GM21390 (cell line): ENCODE results near the gene HDAC4.
A peak's percentile ranks its signal among the peaks of the same experiment; 100 is the strongest.
"Not testable (repeated sequence)": the region's sequence is repeated elsewhere in the genome, so short reads cannot be mapped to it uniquely, and the experiment has no call there.

ENCODE experiments used
- ATAC-seq: cut with Tn5 transposase; IDR thresholded peaks from one replicate; pipeline ENCODE4 v1.9.1; 2021; ENCODE audit not compliant: unreplicated experiment

Gene HDAC4

GRCh38 chr2:239285071-239285931 lies 115.5 kb downstream of the HDAC4 start:
- ATAC-seq: no peak

- no peak for ATAC-seq
Observed at GRCh38 chr2:239283961-239284795, 116.6 kb downstream of the HDAC4 start.

GRCh38 chr2:239283288-239283945 lies 117.4 kb downstream of the HDAC4 start:
- no peak for ATAC-seq

- no peak for ATAC-seq
Observed at GRCh38 chr2:239282448-239283287, 118.2 kb downstream of the HDAC4 start.

- ATAC-seq: not testable (repeated sequence)
Observed at GRCh38 chr2:239280296-239281017, 120.4 kb downstream of the HDAC4 start.

GRCh38 chr2:239279508-239280295 lies 121.1 kb downstream of the HDAC4 start:
- no peak for ATAC-seq

GRCh38 chr2:239278941-239279365 lies 121.9 kb downstream of the HDAC4 start:
- ATAC-seq: no peak

- no peak for ATAC-seq
Observed at GRCh38 chr2:239278361-239278760, 122.5 kb downstream of the HDAC4 start.

- no peak for ATAC-seq
Observed at GRCh38 chr2:239277401-239278085, 123.3 kb downstream of the HDAC4 start.

- ATAC-seq: no peak
Observed at GRCh38 chr2:239276851-239277250, 124.0 kb downstream of the HDAC4 start.

GRCh38 chr2:239275847-239276831 lies 124.7 kb downstream of the HDAC4 start:
- ATAC-seq: no peak

- peak; percentile 77 for ATAC-seq
Observed at GRCh38 chr2:239275044-239275685, 125.7 kb downstream of the HDAC4 start.

- no peak for ATAC-seq
Observed at GRCh38 chr2:239274391-239275043, 126.3 kb downstream of the HDAC4 start.

GRCh38 chr2:239273280-239274234 lies 127.3 kb downstream of the HDAC4 start:
- ATAC-seq: no peak

- no peak for ATAC-seq
Observed at GRCh38 chr2:239272626-239273025, 128.2 kb downstream of the HDAC4 start.
